HL-60/S4 treated with phorbol 12-myristate 13-acetate at 8.2 ng/mL for 4 days and 3 days (cell line): ENCODE measurements around the gene CYB5D1.

Experiments used
- in situ Hi-C: fragments of 300-500 bp; cut with MboI; formaldehyde crosslinking; loops from 2 replicates; pipeline ENCODE4 v1.15.0; 2022; ENCODE audit warnings: low sequenced_read_pairs

The CYB5D1 gene

DNA sequence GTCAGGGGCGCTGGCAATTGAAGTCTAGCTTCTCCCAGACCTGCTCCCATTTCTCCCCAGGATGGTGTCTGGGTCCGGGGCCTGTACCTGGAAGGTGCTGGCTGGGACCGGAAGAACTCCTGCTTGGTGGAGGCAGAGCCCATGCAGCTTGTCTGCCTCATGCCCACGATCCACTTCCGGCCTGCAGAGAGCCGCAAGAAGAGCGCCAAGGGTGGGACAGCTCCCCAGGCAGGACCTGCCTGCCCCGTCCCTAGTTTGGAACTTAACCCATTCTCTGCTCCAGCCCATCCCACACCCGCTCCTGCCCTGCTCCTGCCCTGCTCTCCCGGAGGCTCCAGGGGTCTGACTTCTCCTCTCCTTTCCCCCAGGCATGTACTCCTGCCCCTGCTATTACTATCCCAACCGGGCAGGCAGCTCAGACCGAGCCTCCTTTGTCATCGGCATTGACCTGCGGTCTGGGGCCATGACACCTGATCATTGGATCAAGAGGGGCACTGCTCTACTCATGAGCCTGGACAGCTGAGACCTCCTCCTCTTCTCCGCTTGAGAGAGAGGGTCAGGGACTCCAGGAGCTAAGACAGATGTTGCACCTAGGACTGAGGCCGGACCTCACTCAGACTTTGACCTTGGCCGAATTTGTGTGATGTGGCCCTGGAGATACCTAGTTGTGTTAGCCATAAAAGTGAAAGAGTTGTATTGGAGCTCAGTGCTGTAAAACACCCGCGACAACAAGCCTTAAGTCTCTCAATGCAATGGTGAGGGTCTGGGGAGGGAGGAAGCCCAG is 24.6 kb upstream of the CYB5D1 start:
- in situ Hi-C loops: loop anchor here (25.0 kb wide), 1 partner anchor 246 kb away; the partner anchor contains the start of genes CD68, MPDU1 and SOX15

DNA sequence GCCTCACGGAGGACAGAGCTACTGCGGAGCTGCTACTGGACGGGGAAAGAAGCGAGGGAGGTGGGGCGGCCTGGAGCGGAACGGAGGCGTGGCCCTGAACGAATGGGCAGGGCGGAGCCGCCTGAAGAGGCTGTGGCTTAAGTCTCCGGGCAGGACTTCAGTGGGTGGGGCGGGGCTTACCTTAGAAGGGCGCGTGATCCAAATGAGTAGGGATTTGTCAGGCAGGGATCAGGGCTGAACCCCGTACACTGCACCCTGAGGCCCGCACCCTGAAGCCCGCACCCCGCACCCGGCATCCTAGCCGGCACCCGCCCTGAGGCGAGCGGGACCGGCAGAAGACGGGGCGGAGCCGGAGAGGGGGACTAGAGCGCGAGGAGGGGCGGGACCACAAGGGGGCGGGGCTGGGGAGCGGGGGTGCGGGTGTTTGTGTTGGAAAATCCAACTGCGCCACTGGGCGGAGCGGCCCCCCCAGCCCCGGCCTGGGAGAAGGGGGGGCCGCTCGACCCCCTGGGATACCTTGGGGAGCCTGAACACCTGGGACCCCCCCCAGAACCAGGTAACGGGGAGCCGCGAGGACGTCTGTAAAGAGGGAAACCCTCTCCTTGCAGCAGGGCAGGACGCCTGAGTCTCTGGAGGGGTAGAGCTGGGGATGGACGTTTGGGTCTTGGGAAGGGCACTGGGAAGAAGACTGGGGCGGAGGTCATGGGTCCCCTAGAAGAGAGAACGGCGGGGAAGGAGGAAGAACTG is 23.8 kb upstream of the CYB5D1 start, which contains the start of gene KDM6B:
KDM6B (plus strand) TSS at position 423 of the 747 bp plus-strand sequence. CDS start 11,338 bp downstream, outside the sequence.
- in situ Hi-C loops: loop anchor here (25.0 kb wide), 1 partner anchor 247 kb away; the partner anchor contains the start of genes CD68, MPDU1 and SOX15

DNA sequence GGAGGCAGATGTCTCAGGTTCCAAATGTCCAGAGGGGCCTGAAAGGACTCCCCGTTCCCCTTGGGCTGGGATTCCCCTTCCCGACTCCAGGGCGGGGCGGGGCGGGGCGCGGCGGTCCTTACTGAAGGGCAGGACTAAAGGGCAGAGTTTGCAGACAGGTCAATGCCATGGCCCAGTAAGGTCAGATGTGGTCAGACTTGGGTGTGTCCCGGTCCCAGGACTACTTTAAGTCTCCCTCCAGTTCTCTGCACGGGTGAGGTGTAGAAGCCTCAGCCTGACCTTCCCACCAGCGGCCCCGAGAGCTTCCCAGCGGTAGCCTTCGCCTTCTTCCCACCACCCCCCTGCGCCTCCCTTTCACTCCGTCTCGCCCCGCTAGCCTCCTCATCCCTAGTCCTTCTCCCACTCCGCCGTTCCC is 23.3 kb upstream of the CYB5D1 start:
- in situ Hi-C loops: loop anchor here (25.0 kb wide), 1 partner anchor 247 kb away; the partner anchor contains the start of genes CD68, MPDU1 and SOX15

DNA sequence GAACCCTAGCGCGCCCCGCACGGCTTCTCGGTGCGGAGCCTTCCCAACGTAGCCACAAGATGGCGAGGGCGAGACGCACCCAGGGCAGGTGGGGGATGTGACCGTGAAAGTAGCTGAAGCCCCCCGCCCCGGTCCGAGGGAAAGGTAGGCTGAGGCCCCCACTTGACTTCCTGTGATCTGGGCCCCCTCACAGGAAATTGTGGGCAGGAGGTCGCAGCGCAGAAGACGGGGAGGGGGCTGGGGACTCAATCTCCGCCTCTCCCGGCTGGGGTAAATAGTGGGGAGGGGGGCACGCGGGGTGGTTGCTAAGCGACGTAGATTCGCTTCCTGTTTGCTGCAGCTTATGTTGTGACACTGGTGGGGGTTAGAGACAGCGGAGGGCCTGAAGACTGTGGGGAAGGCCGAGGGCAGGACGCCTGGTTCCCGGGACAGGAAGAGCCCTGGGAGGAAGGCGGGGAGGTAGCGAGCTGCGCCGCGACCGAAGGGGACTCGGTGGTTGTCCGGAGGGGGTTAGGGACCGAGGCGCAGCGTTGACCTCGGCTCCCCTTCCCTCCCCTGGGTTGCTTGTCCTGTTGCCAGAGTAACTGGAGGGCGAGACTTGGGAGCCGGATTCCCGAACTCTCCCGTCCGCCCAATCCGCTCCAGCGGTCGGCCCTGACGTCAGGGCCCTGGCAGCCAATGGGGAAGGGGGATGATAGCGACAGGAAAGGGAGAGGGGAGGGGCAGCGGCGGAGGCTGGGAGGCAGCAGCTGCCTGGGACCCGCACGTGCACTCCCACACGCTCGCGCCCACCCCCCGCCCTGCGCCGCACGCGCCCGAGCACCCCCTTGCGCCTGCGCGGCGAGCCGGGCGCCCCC is 22.6 kb upstream of the CYB5D1 start:
- in situ Hi-C loops: loop anchor here (25.0 kb wide), 1 partner anchor 248 kb away; the partner anchor contains the start of genes CD68, MPDU1 and SOX15

DNA sequence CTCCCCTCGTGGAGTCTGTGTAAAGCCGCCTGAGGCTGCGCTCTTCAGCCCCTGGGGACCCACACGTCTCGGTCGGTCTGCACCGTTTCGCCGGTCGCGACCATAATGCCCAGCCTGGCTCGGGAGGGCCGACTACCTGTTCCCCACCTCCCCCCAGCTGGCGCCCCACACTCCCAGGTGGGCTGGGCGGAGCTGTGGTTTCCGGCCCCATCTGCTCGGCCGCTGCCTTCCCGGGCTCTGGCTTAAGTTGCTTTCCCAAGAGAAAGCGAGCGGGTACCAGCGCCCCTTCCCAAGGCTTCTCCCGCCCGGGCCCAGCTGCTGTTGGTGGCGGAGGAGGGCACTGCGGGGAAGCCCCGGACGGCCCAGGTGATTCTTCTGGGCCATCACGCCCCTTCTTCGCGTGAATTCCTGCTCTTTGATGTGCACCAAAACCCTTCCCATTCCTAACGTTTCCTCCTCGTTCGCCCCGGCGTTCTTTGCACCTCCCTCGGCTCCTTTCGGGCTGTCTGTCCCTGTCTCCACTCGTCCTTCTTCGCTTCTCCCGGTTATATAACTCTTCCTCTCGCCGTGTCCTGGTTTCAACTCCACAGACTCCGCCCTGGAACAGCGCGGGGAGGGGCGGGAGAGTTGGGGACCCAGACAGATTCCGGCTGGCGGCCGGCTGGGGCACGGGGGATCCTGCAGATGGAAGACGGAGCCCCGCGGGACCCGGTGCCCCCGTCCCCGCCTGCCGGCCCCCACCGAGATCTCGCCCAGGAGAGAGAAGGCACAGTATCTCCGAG is 21.8 kb upstream of the CYB5D1 start:
- in situ Hi-C loops: loop anchor here (25.0 kb wide), 1 partner anchor 249 kb away; the partner anchor contains the start of genes CD68, MPDU1 and SOX15

DNA sequence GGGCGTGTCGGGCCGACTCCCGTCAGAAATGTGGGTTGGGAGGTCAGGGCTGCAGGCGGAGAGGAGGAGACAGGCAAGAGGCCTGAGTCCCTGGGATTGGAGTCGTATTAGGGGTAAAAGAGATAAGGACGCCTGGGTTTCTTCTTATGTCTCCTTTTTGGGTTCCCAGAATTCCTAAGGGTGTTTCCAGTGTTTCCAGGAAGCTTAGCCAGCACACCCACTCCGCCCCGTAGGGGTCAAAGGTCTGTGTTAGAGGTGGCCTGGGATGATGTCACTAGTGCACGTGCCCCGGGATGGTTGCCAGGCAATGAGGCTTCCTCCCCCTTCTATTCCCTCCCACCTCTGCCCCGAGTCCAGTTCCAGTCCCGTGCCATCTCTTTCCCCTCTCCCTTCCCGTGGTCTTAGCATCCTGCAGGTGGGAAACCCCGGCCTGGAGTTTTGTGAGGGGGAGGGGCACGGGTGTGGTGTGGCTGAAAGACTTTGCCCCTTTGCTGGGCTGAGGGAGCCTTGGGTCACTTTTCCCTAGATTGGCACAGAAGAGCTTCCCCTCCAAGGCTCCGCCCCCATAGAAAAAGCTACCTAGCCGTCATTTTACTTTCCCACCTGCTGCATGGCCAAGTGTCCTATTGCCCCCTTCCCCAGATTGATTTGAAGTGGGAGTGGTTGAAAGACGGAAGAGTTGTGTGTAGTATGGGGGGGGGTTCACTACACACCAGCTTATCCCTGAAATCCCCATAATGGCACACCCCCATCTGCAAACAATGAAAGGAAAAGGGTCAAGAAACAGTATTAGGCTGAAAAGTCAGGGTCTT is 21.0 kb upstream of the CYB5D1 start:
- in situ Hi-C loops: loop anchor here (25.0 kb wide), 1 partner anchor 250 kb away; the partner anchor contains the start of genes CD68, MPDU1 and SOX15

DNA sequence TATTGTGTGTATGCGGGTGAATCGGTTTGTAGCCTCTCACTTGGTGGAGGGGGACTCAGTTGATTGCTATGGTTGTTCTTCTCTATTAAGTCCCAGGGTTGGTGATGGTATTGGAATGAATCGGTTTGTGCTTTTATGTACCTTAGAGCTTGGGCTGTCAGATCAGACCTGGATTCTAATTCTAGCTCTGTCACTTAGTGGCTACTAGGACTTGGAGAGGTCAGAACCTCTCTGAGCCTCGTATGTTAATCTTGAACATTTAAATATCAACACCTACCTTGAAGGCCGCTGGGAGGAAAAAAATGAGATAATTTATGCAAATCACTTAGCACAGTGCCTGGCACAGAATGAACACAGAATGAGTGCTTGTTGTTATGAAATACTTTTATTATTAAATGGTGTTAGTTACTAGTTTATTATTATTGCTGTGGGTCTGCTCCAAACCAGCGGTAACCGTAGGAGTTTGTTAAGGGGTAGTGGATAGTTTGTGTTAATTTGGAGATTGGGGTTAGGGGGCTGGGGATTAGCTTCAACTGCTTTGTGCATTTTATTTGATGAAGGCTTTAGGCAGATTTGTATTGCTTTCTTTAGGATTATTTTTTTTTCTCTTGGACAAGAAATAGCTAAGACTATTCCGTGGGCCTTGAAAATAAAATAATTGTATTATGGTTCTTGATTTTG is 20.3 kb upstream of the CYB5D1 start:
- in situ Hi-C loops: loop anchor here (25.0 kb wide), 1 partner anchor 250 kb away; the partner anchor contains the start of genes CD68, MPDU1 and SOX15

DNA sequence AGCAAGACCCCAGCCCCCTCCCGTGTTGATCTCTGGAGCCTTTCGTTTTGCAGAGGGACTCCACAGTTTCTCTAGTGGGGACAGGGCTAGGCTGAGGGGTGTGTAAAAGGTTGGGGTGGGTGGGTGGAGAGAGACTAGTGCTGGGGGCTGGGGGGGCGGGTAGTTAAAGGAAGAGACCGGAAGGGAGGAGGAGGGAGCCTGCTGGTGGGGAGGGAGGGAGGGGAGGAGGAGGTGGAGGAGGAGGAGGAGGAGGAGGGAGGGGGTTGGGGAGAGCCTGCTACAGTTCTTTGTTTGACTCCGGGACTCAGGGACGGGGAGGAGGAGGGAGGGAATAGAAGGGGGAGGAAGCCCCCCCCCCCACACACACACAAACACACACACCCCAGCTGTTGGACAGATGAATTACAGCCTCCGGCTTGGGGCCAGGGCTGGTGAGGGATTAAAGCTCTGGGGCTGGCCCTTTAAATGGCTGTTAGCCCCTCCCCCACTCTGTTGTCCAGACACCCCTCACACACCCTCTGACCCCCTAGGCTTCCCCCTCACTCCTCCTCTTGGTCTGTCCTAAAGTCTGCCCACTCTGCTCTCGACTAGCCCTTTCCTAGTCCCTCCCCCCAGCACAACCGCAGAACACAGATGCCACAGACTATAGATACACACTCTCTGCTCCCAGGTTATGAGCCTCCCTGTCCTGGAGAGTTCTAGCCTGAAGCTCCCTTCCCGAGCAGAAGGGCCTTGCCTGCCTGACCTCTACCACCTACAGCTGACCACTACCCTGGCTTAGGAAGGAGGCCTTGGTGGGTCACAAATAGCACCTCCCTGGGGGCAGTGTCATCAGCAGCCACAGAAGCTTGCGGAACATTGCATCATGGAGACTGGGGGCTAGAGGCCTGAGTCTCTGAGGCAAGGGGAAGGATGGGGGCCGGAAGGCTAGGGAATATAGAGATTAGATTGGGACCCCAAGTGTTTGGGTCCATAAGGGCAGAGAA is 19.4 kb upstream of the CYB5D1 start:
- in situ Hi-C loops: loop anchor here (25.0 kb wide), 1 partner anchor 251 kb away; the partner anchor contains the start of genes CD68, MPDU1 and SOX15

DNA sequence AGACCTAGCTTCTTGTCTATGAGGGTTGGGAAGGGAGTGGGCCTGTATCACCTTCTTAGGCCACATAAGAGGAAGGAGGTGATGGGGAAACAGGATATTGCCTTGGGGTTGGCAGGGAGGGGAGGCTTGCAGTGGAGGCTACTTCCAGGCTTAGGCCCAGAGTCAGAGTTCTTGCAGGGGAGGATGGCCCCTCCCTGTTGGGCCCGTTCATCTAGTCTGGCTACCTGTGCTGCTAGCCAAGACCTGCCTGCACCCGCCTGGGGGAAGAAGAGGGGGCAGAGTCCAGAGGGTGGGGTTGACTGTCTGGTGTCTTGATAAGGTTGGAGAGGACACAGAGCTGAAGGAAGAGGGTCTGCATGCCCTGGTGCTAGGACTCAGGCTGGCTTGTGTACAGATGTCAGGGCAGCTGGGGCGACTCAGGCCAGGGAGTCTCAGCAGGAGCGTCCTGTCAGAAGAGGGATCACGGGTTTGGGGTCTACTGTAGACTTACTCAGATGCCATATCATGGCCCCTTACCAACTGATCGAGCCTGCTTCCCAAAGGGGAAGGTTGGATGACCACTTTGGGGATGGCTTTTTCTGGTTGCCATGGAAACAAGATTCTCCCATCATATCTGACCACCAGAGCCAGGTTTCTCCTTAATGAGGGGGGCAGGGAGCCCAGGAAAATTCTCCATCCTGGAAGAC is 18.5 kb upstream of the CYB5D1 start:
- in situ Hi-C loops: loop anchor here (25.0 kb wide), 1 partner anchor 252 kb away; the partner anchor contains the start of genes CD68, MPDU1 and SOX15

DNA sequence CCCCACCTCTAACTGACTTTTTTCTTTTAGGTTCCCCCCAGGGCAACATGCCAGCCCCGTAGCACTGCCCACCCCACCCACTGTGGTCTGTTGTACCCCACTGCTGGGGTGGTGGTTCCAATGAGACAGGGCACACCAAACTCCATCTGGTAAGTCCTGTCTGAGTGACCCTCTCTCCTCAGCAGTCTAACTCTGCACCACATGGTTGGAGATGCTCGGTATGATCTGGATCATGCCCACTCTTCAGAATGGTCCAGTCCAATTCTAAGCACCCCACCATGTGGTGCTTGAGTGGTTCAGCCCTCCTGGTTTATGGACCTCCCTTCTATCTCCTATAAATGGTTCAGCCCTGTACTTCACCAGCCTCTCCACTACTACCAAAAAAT is 17.9 kb upstream of the CYB5D1 start:
- in situ Hi-C loops: loop anchor here (25.0 kb wide), 1 partner anchor 253 kb away; the partner anchor contains the start of genes CD68, MPDU1 and SOX15

DNA sequence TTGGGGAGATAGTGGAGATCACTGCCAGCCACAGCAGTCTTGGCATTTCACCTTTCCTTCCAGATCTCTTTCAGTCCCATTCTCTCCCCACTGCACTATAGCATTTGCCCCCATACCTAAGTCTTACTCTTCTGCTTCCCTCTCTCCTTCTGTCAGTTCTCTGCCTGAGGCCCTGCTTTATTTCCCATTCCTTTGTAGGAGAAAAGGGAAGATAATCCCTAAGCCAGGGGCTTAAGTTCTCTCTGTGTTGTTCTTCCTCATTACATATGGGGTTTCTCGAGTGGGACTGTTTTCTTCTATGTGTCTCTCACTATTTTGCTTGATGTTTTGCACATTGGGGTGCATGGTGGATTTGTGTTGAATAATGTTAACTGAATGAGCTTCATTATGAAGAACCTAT is 17.4 kb upstream of the CYB5D1 start:
- in situ Hi-C loops: loop anchor here (25.0 kb wide), 1 partner anchor 253 kb away; the partner anchor contains the start of genes CD68, MPDU1 and SOX15

DNA sequence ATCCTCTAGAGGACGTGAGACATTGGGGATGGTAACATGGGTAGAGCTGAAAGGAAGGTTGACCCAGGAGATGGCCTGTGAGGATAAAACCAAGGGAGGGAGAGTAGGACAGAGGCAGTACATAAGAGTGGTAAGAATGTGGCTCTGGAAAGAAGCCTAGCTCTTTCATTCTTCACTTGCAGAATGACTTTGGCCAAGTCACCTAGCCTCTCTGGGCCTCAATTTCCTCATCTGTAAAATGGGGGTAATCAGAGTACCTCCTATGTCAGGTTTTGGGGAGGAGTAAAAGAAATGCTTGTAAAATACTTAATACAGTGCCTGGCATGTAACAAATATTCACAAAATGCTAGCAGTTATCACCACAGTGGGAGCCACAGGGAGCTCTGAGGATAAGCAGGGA is 16.9 kb upstream of the CYB5D1 start:
- in situ Hi-C loops: loop anchor here (25.0 kb wide), 1 partner anchor 254 kb away; the partner anchor contains the start of genes CD68, MPDU1 and SOX15

DNA sequence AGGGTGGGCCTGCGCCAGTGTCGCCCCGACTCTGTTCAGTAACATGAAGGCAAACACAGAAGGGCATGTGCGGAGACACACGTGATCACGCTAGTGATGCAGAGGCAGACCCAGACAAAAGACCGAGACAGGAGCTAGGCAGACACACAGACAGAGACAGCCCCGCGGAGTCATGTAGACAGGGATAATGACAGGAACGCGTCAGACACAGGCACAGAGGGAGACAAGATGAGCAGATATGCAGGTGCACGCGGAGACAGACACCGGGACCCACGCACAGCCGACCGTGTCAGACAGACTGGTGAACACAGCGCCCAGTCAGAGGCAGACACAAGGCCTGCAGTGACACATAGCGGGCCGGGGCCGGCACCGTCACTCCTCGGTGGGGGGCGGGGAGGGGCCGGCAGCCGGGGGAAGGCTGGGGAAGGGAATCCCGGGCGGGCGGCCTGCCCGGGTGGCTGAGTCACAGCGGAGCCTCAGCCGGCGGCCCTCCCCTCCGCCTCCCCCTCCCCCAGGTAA is 16.3 kb upstream of the CYB5D1 start:
- in situ Hi-C loops: loop anchor here (25.0 kb wide), 1 partner anchor 254 kb away; the partner anchor contains the start of genes CD68, MPDU1 and SOX15

DNA sequence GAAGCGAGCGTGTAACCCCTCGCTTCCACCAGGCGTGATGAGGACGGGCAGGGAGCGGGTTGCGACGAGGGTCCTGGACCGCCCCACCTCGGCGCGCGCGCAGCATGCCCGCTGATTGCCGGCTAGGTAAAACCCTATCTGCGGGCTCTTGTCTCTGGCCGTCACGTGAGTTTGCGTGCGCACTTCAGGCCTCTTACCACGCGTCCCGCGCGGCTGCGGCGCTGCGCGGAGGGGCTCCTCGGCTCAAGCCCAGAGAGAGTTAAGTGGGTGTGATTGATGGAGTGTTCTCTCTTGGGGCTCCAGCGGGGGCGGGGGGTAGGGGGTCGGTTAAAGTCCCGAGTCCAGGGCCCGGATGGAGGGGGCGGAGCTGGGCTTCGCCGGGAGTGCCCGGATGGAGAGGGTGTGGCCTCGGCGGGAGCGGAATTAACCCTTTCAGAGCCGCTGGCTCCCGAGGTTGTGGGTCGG is 15.9 kb upstream of the CYB5D1 start:
- in situ Hi-C loops: loop anchor here (25.0 kb wide), 1 partner anchor 255 kb away; the partner anchor contains the start of genes CD68, MPDU1 and SOX15
